ENCODE measurements around the gene EXOC6B.

The EXOC6B gene

DNA sequence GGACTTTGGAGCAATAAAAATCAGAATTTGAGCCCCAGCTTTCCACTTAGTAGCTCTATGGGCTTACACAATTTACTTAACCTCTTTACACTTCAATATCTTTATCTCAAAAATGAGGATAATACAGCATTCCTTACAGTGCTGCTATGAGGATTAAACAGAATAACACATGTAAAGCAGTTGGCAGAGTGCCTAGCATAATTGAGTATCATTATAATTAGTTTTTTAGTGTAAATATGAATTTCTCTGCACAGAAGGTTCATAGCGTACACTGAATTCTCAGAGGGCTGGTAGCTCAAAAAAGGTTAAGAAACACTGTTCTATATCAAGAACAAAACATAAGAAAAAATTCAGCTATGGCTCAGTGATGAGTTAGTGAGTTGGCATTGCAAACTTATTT, 487.8 kb downstream of the EXOC6B start:
- no peak for DNase-seq

- DNase-seq, result no peak
Measured at GRCh38 chr2:72332720-72333119, 493.1 kb downstream of the EXOC6B start.

GRCh38 chr2:72330652-72331051, 495.2 kb downstream of the EXOC6B start:
- no peak for DNase-seq

DNA sequence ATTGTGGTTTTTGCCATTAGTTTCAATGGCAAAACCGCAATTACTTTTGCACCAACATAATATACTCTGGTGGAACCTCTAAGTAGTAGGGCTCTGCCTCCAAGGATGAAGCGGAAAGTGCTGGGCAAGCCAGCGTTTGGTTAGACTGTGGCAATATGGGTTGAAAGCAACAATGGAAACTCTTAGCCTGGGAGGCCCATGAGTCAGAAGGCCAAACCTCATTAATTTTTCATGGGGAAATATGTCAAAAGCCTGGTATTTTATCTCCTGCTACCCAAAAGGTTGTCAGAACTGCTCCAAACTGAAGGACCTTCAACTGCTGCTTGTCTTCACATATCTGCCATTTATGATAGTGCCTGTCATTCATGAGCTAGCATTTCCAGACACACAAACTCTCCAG, 499.1 kb downstream of the EXOC6B start:
- DNase-seq, result no peak

- no peak for DNase-seq
Measured at GRCh38 chr2:72325592-72326422, 500.0 kb downstream of the EXOC6B start.

GRCh38 chr2:72316774-72317173, 509.1 kb downstream of the EXOC6B start:
- no peak for DNase-seq

- no peak for DNase-seq
Measured at GRCh38 chr2:72300147-72300684, 525.6 kb downstream of the EXOC6B start.

DNA sequence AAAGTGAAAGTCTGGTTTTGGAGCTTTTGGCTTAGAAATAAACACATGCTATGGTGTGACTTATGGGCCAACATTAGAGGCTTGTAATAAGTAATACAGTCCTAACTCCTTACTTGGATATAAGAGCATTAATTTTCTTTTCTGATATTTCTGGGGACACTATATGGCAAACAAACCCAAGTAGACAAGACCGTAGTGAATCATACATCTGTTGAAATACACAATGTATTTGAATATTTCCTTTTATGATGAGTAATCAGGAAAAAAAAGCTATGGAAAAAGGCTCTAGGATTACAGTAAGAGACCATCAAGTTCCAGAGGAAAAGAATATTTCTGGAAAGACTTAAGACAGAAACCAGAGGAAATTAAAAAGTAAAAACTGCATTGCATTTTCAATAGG, 532.2 kb downstream of the EXOC6B start:
- no peak for DNase-seq

GRCh38 chr2:72292433-72292832, 533.4 kb downstream of the EXOC6B start:
- DNase-seq, result no peak

- no peak for DNase-seq
Measured at GRCh38 chr2:72291059-72291458, 534.8 kb downstream of the EXOC6B start.

GRCh38 chr2:72289736-72290135, 536.1 kb downstream of the EXOC6B start:
- DNase-seq, result no peak

- no peak for DNase-seq
Measured at GRCh38 chr2:72289283-72289682, 536.5 kb downstream of the EXOC6B start.

DNA sequence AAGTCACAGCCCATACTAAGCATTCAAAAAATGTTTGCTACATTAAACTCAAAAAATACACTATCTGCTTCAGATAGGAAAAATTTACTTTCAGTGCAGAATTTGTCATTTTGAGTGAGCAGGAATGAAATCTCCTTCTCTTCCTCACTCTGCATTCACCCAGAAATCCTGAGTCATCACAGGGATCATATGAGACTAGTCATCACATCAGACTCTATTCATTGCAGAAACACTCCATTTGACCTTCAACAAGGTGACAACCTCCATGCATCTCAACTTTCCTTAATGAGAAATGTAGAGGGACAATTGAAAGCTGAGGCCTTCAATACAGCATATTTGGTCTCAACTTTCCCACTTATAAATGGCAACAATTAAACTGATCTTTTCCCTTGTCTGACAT, 547.8 kb downstream of the EXOC6B start:
- no peak for DNase-seq

DNA sequence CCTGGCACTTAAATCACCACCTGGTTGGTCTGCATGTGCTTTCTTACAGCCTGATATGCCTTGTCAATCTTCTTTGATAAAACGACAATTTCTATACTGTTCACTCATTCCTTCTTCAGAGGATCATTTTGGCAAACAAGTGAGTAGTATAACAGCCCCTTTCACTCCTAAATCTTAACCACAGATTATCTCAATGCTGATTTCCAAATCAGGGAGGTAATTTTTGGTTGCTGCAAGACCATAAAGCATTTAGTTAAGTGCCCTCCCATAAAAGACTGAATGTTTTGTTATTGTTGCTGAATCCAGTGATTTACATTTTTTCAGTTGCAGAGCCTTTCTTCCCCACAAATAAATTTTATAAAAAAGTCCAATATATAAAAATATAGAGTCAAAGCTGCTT, 549.0 kb downstream of the EXOC6B start:
- DNase-seq, result no peak

- DNase-seq, result no peak
Measured at GRCh38 chr2:72276356-72276755, 549.5 kb downstream of the EXOC6B start.

GRCh38 chr2:72275084-72275483, 550.7 kb downstream of the EXOC6B start:
- DNase-seq, result no peak

- DNase-seq, result no peak
Measured at GRCh38 chr2:72274380-72274797, 551.4 kb downstream of the EXOC6B start.

DNA sequence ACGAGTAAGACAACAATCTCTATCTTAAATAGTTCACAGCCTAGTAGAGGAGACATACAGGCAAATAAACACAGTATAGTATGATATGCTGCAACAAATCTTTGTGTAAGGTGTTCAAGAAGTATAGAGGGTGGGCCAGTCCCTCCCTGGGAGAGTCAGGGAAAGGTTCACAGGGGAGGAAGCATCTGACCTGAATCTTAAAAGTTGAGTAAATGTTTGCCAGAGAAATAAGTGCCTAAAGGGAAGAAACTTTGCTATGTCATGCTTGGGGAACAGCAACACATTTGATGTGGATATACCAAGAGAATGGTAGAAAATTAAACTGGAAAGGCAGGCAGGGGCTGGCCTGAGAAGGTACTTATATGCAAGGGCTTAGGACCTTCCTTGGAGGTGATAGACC, 552.4 kb downstream of the EXOC6B start:
- DNase-seq, result no peak

GRCh38 chr2:72271766-72272641, 553.8 kb downstream of the EXOC6B start:
- no peak for DNase-seq

- no peak for DNase-seq
Measured at GRCh38 chr2:72271276-72271614, 554.6 kb downstream of the EXOC6B start.

- DNase-seq, result no peak
Measured at GRCh38 chr2:72270556-72271275, 555.1 kb downstream of the EXOC6B start.

- no peak for DNase-seq
Measured at GRCh38 chr2:72263776-72264060, 562.1 kb downstream of the EXOC6B start.

DNA sequence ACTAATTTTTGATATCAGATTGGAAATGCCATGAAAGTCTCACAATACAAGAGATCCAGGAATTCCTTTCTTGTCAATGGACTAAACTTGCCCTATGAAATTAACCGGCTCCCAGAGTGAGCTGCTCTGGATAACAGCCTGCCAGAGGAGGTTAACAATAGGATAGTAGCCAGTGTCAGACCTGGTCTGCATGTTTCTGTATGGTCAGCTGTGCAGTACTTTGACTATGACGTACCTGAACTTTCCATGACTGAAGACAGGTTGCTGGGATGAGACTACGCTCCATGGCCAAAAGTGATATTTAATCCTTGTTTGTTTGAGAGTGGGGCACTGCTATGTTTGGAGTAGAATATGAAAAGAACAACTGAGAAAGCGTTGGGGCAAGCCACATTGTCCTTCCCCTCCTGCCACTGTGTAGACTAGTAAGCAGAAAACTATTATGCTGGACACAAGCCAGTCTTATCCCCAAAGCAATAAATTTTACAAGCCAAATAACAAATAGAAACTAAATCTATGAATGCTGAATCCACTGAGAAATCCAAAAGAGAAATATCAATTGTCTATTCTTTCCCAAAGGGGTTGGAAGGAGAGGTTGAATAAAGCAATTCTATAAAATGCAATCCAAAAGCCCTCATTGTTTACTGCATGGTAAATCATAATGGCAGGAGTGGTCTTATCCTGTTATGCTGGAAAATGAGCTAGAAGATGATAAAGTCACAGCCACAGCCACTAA, 562.6 kb downstream of the EXOC6B start:
- DNase-seq, result no peak

Measured in NCI-H2171 (cell line).